A549 (cell line): Measurements from ENCODE around the gene GPR27.

Source experiments
- CEBPB ChIP-seq, 2 experiments: fragments of >200 bp in 1 of 2; sonication (Bioruptor Twin) in 1 of 2; formaldehyde crosslinking in 1 of 2; IDR thresholded peaks; 2 replicates each; pipeline ENCODE4 v1.6.1; 2012 to 2016
- CTCF ChIP-seq: fragments of >200 bp; sonication (Bioruptor Twin); formaldehyde crosslinking; IDR thresholded peaks from 3 replicates; pipeline ENCODE4 v1.5.1; 2016
- ELK1 ChIP-seq: fragments of 150-350 bp; IDR thresholded peaks from 2 replicates; pipeline ENCODE4 v1.6.1; 2014; ENCODE audit warnings: low read depth, mild to moderate bottlenecking, low read length
- HMGXB4 ChIP-seq: fragments of 250-450 bp; sonication (Bioruptor Pico); IDR thresholded peaks from 2 replicates; pipeline ENCODE4 v1.5.0; 2021; ENCODE audit warnings: mild to moderate bottlenecking, moderate library complexity, borderline replicate concordance
- KDM1A ChIP-seq: fragments of 200-600 bp; sonication (generic); IDR thresholded peaks from 2 replicates; pipeline ENCODE4 v1.6.1; 2016; ENCODE audit warnings: low read depth, mild to moderate bottlenecking
- KDM5A ChIP-seq: fragments of 200-600 bp; sonication (generic); IDR thresholded peaks from 2 replicates; pipeline ENCODE4 v1.6.1; 2016; ENCODE audit warnings: antibody characterized with exemption, mild to moderate bottlenecking
- MAZ ChIP-seq: fragments of 150-350 bp; IDR thresholded peaks from 2 replicates; pipeline ENCODE4 v1.6.1; 2014; ENCODE audit warnings: antibody characterized with exemption, low read depth, low read length, borderline replicate concordance
- REST ChIP-seq: fragments of 200-600 bp; sonication (generic); IDR thresholded peaks from 2 replicates; pipeline ENCODE4 v1.6.1; 2016; ENCODE audit warnings: antibody characterized with exemption, mild to moderate bottlenecking, moderate library complexity
- USF2 ChIP-seq: fragments of 450-650 bp; IDR thresholded peaks from 2 replicates; pipeline ENCODE4 v1.6.1; 2014; ENCODE audit warnings: antibody characterized with exemption
- TF ChIP-seq, protein P1 (sequence below): IDR thresholded peaks from 2 replicates; pipeline ENCODE4 v1.6.1; 2012

DNA sequence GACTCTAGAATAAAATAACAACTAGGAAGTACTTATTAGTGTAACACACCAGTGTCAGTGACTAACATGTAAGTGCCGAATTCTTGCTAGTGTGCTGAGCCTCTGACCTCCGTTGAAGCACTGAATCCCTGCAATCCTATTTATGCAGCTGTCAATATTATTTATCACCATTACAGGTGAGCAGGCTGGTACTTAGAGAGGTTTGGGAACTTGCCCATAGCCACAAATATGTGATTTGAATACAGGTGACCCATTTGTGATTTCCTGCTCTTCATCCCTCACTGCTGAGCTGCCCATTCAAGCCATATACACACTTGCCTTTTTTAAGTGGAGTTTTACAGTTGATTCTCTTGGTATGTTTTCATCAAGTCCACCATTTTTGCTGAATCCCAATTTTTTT is 40.6 kb upstream of the GPR27 start:
- no peak for TF ChIP-seq KDM1A
- TF ChIP-seq ELK1, result no peak
- no peak for TF ChIP-seq CEBPB (IDR thresholded peaks at IDR 0.05)
- TF ChIP-seq REST, result no peak
- TF ChIP-seq HMGXB4 (CRISPR knock-in tag), result no peak
- no peak for TF ChIP-seq MAZ
- no peak for TF ChIP-seq CTCF
- no peak for TF ChIP-seq USF2
- no peak for TF ChIP-seq KDM5A
- TF ChIP-seq, protein P1, sequence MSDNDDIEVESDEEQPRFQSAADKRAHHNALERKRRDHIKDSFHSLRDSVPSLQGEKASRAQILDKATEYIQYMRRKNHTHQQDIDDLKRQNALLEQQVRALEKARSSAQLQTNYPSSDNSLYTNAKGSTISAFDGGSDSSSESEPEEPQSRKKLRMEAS, result no peak
